Measurements from ENCODE around the gene PRKCB.
A peak's percentile ranks its signal among the peaks of the same experiment; 100 is the strongest.

PRKCB gene

DNA sequence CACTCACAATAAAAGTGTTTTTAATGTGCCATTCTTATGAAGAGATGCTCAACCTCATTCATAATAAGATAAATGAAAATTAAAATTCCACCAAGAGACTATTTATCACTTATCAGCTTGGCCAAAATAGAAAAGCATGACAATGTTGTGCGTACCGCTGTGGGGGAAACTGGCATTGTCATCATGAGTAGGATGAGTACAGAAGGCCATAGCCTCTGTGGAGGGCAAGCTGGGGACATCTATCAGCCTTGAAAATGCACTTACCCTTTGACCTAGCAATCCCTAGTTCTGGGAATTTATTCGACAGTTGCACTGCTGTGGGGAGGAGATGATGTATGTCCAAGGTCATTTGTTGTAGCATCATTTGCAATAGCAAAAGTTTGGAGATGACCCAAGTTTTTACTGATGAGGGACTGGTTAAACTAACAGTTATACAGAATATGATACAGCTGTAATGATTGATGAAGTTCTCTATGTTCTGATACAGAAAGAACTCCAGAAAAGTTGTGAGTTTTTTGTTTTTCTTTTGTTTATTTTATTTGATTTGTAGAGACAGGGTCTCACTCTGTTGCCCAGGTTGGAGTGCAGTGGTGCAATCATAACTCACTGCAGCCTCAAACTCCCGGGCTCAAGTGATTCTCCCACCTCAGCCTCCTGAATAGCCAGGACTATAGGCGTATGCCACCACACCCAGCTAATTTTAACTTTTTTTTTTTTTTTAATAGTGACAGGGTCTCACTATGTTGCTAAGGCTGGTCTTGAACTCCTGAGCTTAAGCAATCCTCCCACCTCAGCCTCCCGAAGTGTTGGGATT, 13.7 kb upstream of the PRKCB start:
- no peak for TF ChIP-seq Cebpa-rat (IDR thresholded peaks at IDR 0.05)
- Histone ChIP-seq H3K9me3 (no peaks in the 10 kb centered on the region), H3K36me3 (no peaks in the 10 kb centered on the region), H3K4me3 (no peak overlapping the region), H3K27me3 (no peaks in the 10 kb centered on the region), H4K20me1 (no peaks in the 10 kb centered on the region), H3K4me2 (no peak overlapping the region), H3K4me1 (peaks cover 9% of the 10 kb centered on the region), H3K9ac (no peak overlapping the region), H3K27ac (no peak overlapping the region)

DNA sequence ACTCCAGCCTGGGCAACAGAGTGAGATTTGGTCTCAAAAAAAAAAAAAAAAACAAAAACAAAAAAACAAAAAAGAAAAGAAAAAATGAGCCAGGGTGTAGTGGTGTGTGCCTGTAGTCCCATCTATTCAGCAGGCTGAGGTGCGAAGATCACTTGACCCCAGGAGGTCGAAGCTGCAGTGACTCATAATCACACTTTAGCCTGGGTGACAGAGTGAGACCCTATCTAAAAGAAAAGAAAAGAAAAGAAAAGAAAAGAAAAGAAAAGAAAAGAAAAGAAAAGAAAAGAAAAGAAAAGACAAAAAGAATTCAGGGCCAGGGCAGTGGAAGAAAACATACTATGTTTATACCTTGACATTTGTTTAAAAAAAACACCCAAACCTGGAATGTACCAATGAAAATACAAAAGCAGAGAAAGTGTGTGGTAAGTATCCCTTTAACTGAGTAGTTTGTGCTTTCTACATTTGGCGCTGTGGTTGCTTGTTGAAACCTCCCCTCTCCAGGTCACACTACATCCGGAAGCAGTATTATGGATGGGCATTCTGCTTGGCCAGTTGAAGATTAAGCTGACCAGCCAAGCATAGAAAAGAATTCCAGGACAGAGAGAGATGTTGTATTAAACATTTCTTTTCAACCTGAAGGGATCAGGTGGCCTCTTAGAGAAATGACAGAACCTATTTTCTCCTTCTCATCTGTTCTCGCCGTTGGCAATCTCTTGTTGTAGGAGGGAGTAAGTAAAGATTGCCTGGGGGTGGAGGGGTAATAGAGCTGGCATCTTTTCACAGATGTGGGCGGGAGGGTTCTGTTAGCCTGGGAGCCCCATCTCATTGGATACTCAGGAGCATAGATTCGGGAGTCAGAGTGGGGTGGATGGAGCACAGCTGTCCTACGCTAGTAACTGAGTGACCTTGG, 12.1 kb upstream of the PRKCB start:
- H3K9ac ChIP-seq: no peak overlapping the region
- H3K27me3 ChIP-seq: no peaks in the 10 kb centered on the region
- no peak overlapping the region for H3K4me2 ChIP-seq
- peaks cover 10% of the 10 kb centered on the region for H3K9me3 ChIP-seq
- H3K4me3 ChIP-seq: no peak overlapping the region
- peaks cover 11% of the 10 kb centered on the region for H3K4me1 ChIP-seq
- no peak for TF ChIP-seq Cebpa-rat (IDR thresholded peaks at IDR 0.05)
- H4K20me1 ChIP-seq: no peaks in the 10 kb centered on the region
- H3K36me3 ChIP-seq: no peaks in the 10 kb centered on the region
- no peak overlapping the region for H3K27ac ChIP-seq

DNA sequence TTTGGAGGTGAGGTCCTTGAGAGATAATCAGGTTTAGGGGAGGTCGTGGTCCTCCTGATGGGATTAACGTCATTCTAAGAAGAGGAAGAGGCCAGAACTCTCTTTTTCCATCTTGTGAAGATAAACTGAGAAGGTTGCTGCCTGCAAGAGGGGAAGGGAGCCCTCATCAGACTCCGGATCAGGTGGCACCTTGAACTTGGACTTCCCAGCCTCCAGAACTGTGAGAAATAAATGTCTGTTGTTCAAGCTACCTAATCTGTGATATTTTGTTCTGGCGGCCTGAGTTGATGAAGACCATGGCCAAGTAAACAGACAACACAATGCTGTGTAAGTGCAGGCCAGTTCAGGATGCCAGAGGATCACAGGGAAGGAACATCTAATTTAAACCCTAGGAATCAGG, 10.9 kb upstream of the PRKCB start:
- no peak overlapping the region for H3K4me3 ChIP-seq
- H3K36me3 ChIP-seq: no peaks in the 10 kb centered on the region
- H3K27me3 ChIP-seq: no peaks in the 10 kb centered on the region
- H3K4me1 ChIP-seq: peaks cover 11% of the 10 kb centered on the region
- no peak overlapping the region for H3K9ac ChIP-seq
- no peak overlapping the region for H3K4me2 ChIP-seq
- H3K9me3 ChIP-seq: peaks cover 19% of the 10 kb centered on the region
- TF ChIP-seq Cebpa-rat (IDR thresholded peaks at IDR 0.05): no peak
- no peaks in the 10 kb centered on the region for H4K20me1 ChIP-seq
- H3K27ac ChIP-seq: no peak overlapping the region

DNA sequence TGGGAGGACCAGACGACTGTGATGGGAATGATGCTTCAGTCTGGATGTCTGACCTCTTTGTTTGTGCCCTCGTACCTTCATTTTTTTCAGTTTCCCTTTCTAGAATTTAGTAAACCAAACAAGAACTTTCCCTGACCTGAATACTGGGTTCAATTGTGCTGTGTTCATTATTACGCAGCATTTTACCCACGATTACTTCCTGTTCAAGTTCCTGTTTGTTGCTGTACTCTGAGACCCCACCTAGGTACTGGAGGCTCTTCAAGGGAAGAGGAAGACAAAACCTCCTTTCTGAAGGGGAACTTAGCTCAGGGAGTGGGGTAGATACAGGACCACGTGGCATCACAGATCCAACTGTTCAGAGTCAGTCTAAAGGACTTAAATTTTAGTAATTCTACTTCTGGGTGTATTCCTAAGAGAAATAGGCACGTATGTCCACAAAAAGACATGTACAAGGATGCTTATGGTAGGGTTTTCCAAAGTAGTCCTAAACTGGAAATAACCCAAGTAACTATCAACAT, 9.2 kb upstream of the PRKCB start:
- Histone ChIP-seq H3K4me2 (peak overlapping the region; percentile 10), H3K36me3 (no peaks in the 10 kb centered on the region), H3K9ac (no peak overlapping the region), H3K9me3 (peaks cover 35% of the 10 kb centered on the region), H3K4me1 (peaks cover 11% of the 10 kb centered on the region), H3K27me3 (no peaks in the 10 kb centered on the region), H4K20me1 (no peaks in the 10 kb centered on the region), H3K27ac (no peak overlapping the region), H3K4me3 (no peak overlapping the region)
- TF ChIP-seq Cebpa-rat (IDR thresholded peaks at IDR 0.05): no peak

DNA sequence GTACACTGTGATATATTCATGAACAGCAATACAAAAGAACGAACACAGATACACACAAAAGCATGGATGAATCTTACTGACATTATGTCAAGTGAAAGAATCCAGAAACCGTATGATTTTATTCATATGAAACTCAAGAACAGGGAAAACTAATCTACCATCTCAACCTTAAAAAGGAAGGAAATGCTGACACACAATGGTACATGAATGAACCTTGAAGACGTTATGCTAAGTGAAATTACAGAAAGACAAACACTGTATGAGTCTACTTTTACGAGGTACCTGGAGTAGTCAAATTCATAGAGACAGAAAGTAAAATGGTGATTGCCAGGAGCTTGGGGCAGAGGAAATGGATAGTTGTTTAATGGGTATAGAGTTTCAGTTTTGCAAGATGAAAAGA, 8.7 kb upstream of the PRKCB start:
- Histone ChIP-seq H3K4me3 (no peak overlapping the region), H3K9ac (no peak overlapping the region), H3K4me1 (peaks cover 11% of the 10 kb centered on the region), H3K27me3 (no peaks in the 10 kb centered on the region), H3K9me3 (peaks cover 35% of the 10 kb centered on the region), H3K36me3 (no peaks in the 10 kb centered on the region), H3K27ac (no peak overlapping the region), H3K4me2 (peak overlapping the region; percentile 10), H4K20me1 (no peaks in the 10 kb centered on the region)
- no peak for TF ChIP-seq Cebpa-rat (IDR thresholded peaks at IDR 0.05)

DNA sequence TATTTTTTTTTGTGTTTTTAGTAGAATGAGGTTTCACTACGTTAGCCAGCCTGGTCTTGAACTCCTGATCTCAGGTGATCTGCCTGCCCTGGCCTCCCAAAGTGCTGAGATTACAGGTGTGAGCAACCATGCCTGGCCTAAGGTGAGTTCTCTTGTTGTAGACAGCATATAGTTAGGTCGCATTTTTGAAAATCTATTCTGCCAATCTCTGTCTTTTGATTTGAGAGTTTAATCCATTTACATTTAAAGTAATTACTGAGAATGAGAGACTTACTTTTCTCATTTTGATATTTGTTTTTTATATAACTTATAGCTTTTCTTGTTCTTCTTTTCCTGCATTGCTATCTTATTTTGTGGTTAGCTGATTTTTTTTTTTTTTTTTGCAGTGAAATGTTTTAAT, 6.3 kb upstream of the PRKCB start:
- no peak overlapping the region for H3K4me2 ChIP-seq
- no peaks in the 10 kb centered on the region for H4K20me1 ChIP-seq
- no peak overlapping the region for H3K9ac ChIP-seq
- H3K27ac ChIP-seq: no peak overlapping the region
- H3K4me3 ChIP-seq: no peak overlapping the region
- peaks cover 35% of the 10 kb centered on the region for H3K9me3 ChIP-seq
- H3K4me1 ChIP-seq: peaks cover 23% of the 10 kb centered on the region
- TF ChIP-seq Cebpa-rat (IDR thresholded peaks at IDR 0.05): no peak
- H3K27me3 ChIP-seq: no peaks in the 10 kb centered on the region
- no peaks in the 10 kb centered on the region for H3K36me3 ChIP-seq

DNA sequence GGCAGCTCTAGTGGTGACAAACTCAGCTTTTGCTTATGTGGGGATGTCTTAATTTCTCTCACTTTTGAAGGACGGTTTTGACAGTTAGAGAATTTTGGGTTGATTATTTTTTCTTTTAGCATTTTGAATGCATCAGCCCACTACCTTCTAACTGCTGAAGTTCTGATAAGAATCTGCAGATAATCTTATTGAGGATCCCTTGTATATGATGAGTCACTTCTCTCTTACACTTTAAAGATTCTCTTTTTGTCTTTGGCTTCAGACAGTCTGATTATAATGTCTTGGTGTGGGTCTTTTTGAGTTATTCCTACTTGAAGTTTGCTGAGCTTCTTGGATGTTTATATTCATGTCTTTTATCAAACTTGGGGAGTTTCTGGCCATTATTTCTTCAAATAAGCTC, 5.5 kb upstream of the PRKCB start:
- H3K4me2 ChIP-seq: no peak overlapping the region
- peaks cover 31% of the 10 kb centered on the region for H3K4me1 ChIP-seq
- H3K27ac ChIP-seq: no peak overlapping the region
- H3K36me3 ChIP-seq: no peaks in the 10 kb centered on the region
- no peak for TF ChIP-seq Cebpa-rat (IDR thresholded peaks at IDR 0.05)
- H3K4me3 ChIP-seq: no peak overlapping the region
- H3K9ac ChIP-seq: no peak overlapping the region
- no peaks in the 10 kb centered on the region for H4K20me1 ChIP-seq
- peaks cover 35% of the 10 kb centered on the region for H3K9me3 ChIP-seq
- H3K27me3 ChIP-seq: peaks cover 8% of the 10 kb centered on the region

DNA sequence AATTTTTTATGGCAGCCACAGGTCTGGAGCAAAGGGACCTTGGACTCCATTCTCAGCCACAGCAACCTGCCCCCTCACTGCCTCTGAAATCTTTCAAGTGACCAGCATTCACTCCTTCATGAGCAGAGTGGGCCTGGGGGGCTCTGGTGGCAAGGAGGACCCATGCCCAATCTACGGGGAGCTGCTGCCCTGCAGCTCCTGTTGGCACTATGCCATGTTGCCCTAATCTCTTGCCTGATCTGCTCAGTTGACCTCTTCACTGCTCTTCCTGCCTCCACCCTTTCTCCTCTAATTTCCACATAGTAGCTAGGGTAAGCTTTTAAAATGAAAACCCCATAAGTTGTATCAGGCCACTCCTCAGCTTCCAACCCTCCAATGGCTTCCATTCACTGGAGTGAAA, 2.9 kb upstream of the PRKCB start:
- Histone ChIP-seq H3K4me1 (peaks cover 39% of the 10 kb centered on the region), H3K27me3 (peaks cover 31% of the 10 kb centered on the region), H3K9ac (no peak overlapping the region), H3K9me3 (peaks cover 34% of the 10 kb centered on the region), H3K27ac (no peak overlapping the region), H3K4me2 (no peak overlapping the region), H3K4me3 (no peak overlapping the region), H3K36me3 (no peaks in the 10 kb centered on the region), H4K20me1 (peaks cover 9% of the 10 kb centered on the region; the same call in 1 of the 2 replicates)
- TF ChIP-seq Cebpa-rat (IDR thresholded peaks at IDR 0.05): no peak

DNA sequence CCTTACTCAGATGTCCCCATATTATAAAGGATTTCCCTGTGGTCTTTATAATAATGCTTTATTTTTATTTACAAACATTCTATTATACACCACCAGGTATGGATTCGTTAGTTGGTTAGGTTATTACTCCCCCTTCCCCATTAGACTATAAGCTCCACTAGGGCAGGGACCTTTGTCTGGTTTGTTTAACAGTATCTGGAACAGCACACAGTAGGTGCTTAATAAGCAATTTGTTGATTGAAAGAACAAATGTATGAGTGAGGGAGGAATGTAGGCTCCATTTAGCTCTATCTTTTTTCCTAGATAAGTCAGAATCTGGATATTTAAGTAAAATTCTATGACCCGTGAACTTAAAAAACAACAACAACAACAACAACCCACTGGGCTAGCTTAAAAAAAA, 2.3 kb upstream of the PRKCB start:
- Histone ChIP-seq H3K4me3 (no peak overlapping the region), H4K20me1 (peaks cover 14% of the 10 kb centered on the region), H3K36me3 (no peaks in the 10 kb centered on the region), H3K27ac (no peak overlapping the region), H3K9ac (no peak overlapping the region), H3K9me3 (peaks cover 28% of the 10 kb centered on the region), H3K4me1 (peaks cover 45% of the 10 kb centered on the region), H3K4me2 (peak overlapping the region; percentile 52), H3K27me3 (peaks cover 37% of the 10 kb centered on the region)
- no peak for TF ChIP-seq Cebpa-rat (IDR thresholded peaks at IDR 0.05)

All from BLaER1 (cell line).